GM13977 (cell line): ENCODE data around the gene MYO1A.

Experiments used
- DNase-seq: peaks from one replicate; pipeline ENCODE4 v3.0.0; 2012; ENCODE audit warnings: low spot score
- CTCF ChIP-seq: IDR thresholded peaks from 2 replicates; pipeline ENCODE4 v1.5.1; 2012; ENCODE audit warnings: mild to moderate bottlenecking, control low read depth; ENCODE audit not compliant: insufficient read depth; ENCODE audit errors: extremely low read depth, missing control alignments
- in situ Hi-C: fragments of 300-500 bp; cut with MboI; formaldehyde crosslinking; loops from one replicate; pipeline ENCODE4 v1.12.0; 2022; ENCODE audit warnings: low sequenced_read_pairs, low pct_unique_long_range_greater_than_20kb, mixed read lengths, inconsistent platforms; ENCODE audit not compliant: unreplicated experiment

The MYO1A gene

GRCh38 chr12:56980941-56981530, 68.9 kb downstream of the MYO1A start:
- no peak for TF ChIP-seq CTCF
- in situ Hi-C loops = no loop called here
- no peak for DNase-seq

- DNase-seq = no peak
- in situ Hi-C loops = no loop called here
- TF ChIP-seq CTCF = no peak
Measured at GRCh38 chr12:56980268-56980667, 69.7 kb downstream of the MYO1A start.

GRCh38 chr12:56979628-56980027, 70.3 kb downstream of the MYO1A start:
- DNase-seq = no peak
- in situ Hi-C loops = no loop called here
- no peak for TF ChIP-seq CTCF
